ENCODE measurements around the gene CRP.

CRP gene

GRCh38 chr1:159750621-159751020 is 36.2 kb upstream of the CRP start:
- no peaks in the 10 kb centered on the region for H4K20me1 ChIP-seq (ENCODE audit: insufficient read depth, low read length)
- DNase-seq (no peak), ATAC-seq (ENCODE audit: insufficient read depth, low read depth) (no peak)
- no peaks in the 10 kb centered on the region for H3K27me3 ChIP-seq (ENCODE audit: insufficient read depth, low read length, poor library complexity)
- no peak overlapping the region for H2AFZ ChIP-seq (ENCODE audit: low read depth, low read length)
- H3K9ac ChIP-seq (ENCODE audit: low read depth, low read length) = no peak overlapping the region
- TF ChIP-seq CTCF (IDR thresholded peaks at IDR 0.05; ENCODE audit: borderline replicate concordance, extremely low read depth, low read length, poor library complexity, severe bottlenecking) (no peak), EZH2 (IDR thresholded peaks at IDR 0.05; ENCODE audit: borderline replicate concordance, low read depth, low read length, severe bottlenecking) (no peak)
- H3K9me3 ChIP-seq (ENCODE audit: insufficient read depth, low read length, severe bottlenecking) = no peaks in the 10 kb centered on the region
- H3K27ac ChIP-seq (ENCODE audit: low read length) = no peak overlapping the region
- H3K36me3 ChIP-seq (ENCODE audit: insufficient read depth, low read length) = no peaks in the 10 kb centered on the region
- no peak overlapping the region for H3K4me2 ChIP-seq (ENCODE audit: insufficient read depth, low read length)
- no peaks in the 10 kb centered on the region for H3K4me1 ChIP-seq (ENCODE audit: insufficient read depth, low read length)
- H3K79me2 ChIP-seq (ENCODE audit: insufficient read depth, low read length) = no peaks in the 10 kb centered on the region
- H3K4me3 ChIP-seq (ENCODE audit: low read depth in 1 of 2, low read length in 2 of 2) = no peak overlapping the region

GRCh38 chr1:159749630-159750029 is 35.2 kb upstream of the CRP start:
- no peaks in the 10 kb centered on the region for H3K79me2 ChIP-seq (ENCODE audit: insufficient read depth, low read length)
- no peak for TF ChIP-seq EZH2 (IDR thresholded peaks at IDR 0.05; ENCODE audit: borderline replicate concordance, low read depth, low read length, severe bottlenecking)
- no peak for TF ChIP-seq CTCF (IDR thresholded peaks at IDR 0.05; ENCODE audit: borderline replicate concordance, extremely low read depth, low read length, poor library complexity, severe bottlenecking)

GRCh38 chr1:159748370-159748769 is 34.0 kb upstream of the CRP start:
- no peaks in the 10 kb centered on the region for H3K27me3 ChIP-seq (ENCODE audit: insufficient read depth, low read length, poor library complexity)
- H3K27ac ChIP-seq (ENCODE audit: low read length) = no peak overlapping the region
- no peak overlapping the region for H3K4me3 ChIP-seq (ENCODE audit: low read depth in 1 of 2, low read length in 2 of 2)
- no peak overlapping the region for H3K4me2 ChIP-seq (ENCODE audit: insufficient read depth, low read length)
- no peaks in the 10 kb centered on the region for H4K20me1 ChIP-seq (ENCODE audit: insufficient read depth, low read length)
- DNase-seq = no peak
- no peaks in the 10 kb centered on the region for H3K9me3 ChIP-seq (ENCODE audit: insufficient read depth, low read length, severe bottlenecking)
- TF ChIP-seq EZH2 (IDR thresholded peaks at IDR 0.05; ENCODE audit: borderline replicate concordance, low read depth, low read length, severe bottlenecking) (no peak), CTCF (IDR thresholded peaks at IDR 0.05; ENCODE audit: borderline replicate concordance, extremely low read depth, low read length, poor library complexity, severe bottlenecking) (no peak)
- no peaks in the 10 kb centered on the region for H3K4me1 ChIP-seq (ENCODE audit: insufficient read depth, low read length)
- no peaks in the 10 kb centered on the region for H3K36me3 ChIP-seq (ENCODE audit: insufficient read depth, low read length)
- ATAC-seq (ENCODE audit: insufficient read depth, low read depth) = no peak
- no peaks in the 10 kb centered on the region for H3K79me2 ChIP-seq (ENCODE audit: insufficient read depth, low read length)
- no peak overlapping the region for H2AFZ ChIP-seq (ENCODE audit: low read depth, low read length)
- H3K9ac ChIP-seq (ENCODE audit: low read depth, low read length) = no peak overlapping the region

More at GRCh38 chr1:159749630-159750029, 35.2 kb upstream of the CRP start:
- no peak overlapping the region for H3K27ac ChIP-seq (ENCODE audit: low read length)
- no peaks in the 10 kb centered on the region for H3K9me3 ChIP-seq (ENCODE audit: insufficient read depth, low read length, severe bottlenecking)
- H3K4me2 ChIP-seq (ENCODE audit: insufficient read depth, low read length) = no peak overlapping the region
- H2AFZ ChIP-seq (ENCODE audit: low read depth, low read length) = no peak overlapping the region
- no peaks in the 10 kb centered on the region for H4K20me1 ChIP-seq (ENCODE audit: insufficient read depth, low read length)
- no peak for DNase-seq
- no peaks in the 10 kb centered on the region for H3K36me3 ChIP-seq (ENCODE audit: insufficient read depth, low read length)
- no peaks in the 10 kb centered on the region for H3K27me3 ChIP-seq (ENCODE audit: insufficient read depth, low read length, poor library complexity)
- ATAC-seq (ENCODE audit: insufficient read depth, low read depth) = no peak
- no peak overlapping the region for H3K4me3 ChIP-seq (ENCODE audit: low read depth in 1 of 2, low read length in 2 of 2)
- no peaks in the 10 kb centered on the region for H3K4me1 ChIP-seq (ENCODE audit: insufficient read depth, low read length)
- H3K9ac ChIP-seq (ENCODE audit: low read depth, low read length) = no peak overlapping the region

- H3K9ac ChIP-seq (ENCODE audit: low read depth, low read length) = no peak overlapping the region
- no peaks in the 10 kb centered on the region for H3K9me3 ChIP-seq (ENCODE audit: insufficient read depth, low read length, severe bottlenecking)
- no peaks in the 10 kb centered on the region for H4K20me1 ChIP-seq (ENCODE audit: insufficient read depth, low read length)
- TF ChIP-seq CTCF (IDR thresholded peaks at IDR 0.05; ENCODE audit: borderline replicate concordance, extremely low read depth, low read length, poor library complexity, severe bottlenecking) = no peak
- no peak for TF ChIP-seq EZH2 (IDR thresholded peaks at IDR 0.05; ENCODE audit: borderline replicate concordance, low read depth, low read length, severe bottlenecking)
- no peaks in the 10 kb centered on the region for H3K79me2 ChIP-seq (ENCODE audit: insufficient read depth, low read length)
- H3K27me3 ChIP-seq (ENCODE audit: insufficient read depth, low read length, poor library complexity) = no peaks in the 10 kb centered on the region
- DNase-seq (no peak), ATAC-seq (ENCODE audit: insufficient read depth, low read depth) (no peak)
- no peaks in the 10 kb centered on the region for H3K36me3 ChIP-seq (ENCODE audit: insufficient read depth, low read length)
- H3K4me2 ChIP-seq (ENCODE audit: insufficient read depth, low read length) = no peak overlapping the region
- no peaks in the 10 kb centered on the region for H3K4me1 ChIP-seq (ENCODE audit: insufficient read depth, low read length)
- H3K27ac ChIP-seq (ENCODE audit: low read length) = no peak overlapping the region
- no peak overlapping the region for H3K4me3 ChIP-seq (ENCODE audit: low read depth in 1 of 2, low read length in 2 of 2)
- H2AFZ ChIP-seq (ENCODE audit: low read depth, low read length) = no peak overlapping the region
Observed at GRCh38 chr1:159746666-159747065, 32.3 kb upstream of the CRP start.
